Activated CD4-positive, alpha-beta T cell treated with anti-CD3 and anti-CD28 coated beads, Interleukin-2, amount 50 U/mL, for 16 hours (primary cell): ENCODE data around the gene UBL3.

Experiments
- DNase-seq: peaks from one replicate; pipeline ENCODE4 v3.0.0-alpha.2; 2020

The UBL3 gene

GRCh38 chr13:29754473-29754806 lies 96.0 kb downstream of the UBL3 start:
- DNase-seq, result peak; percentile 12

GRCh38 chr13:29753618-29754472 lies 96.6 kb downstream of the UBL3 start:
- DNase-seq, result no peak

GRCh38 chr13:29752175-29752574 lies 98.2 kb downstream of the UBL3 start:
- DNase-seq, result no peak

- DNase-seq, result no peak
Measured at GRCh38 chr13:29750183-29750530, 100.3 kb downstream of the UBL3 start.

- DNase-seq, result no peak
Measured at GRCh38 chr13:29749401-29750182, 100.8 kb downstream of the UBL3 start.

- DNase-seq, result no peak
Measured at GRCh38 chr13:29748097-29748496, 102.3 kb downstream of the UBL3 start.

- no peak for DNase-seq
Measured at GRCh38 chr13:29746148-29746677, 104.2 kb downstream of the UBL3 start.

- DNase-seq, result no peak
Measured at GRCh38 chr13:29745704-29746103, 104.7 kb downstream of the UBL3 start.

- no peak for DNase-seq
Measured at GRCh38 chr13:29743201-29743786, 107.1 kb downstream of the UBL3 start.

- no peak for DNase-seq
Measured at GRCh38 chr13:29740961-29741360, 109.5 kb downstream of the UBL3 start.

GRCh38 chr13:29737061-29737460 lies 113.4 kb downstream of the UBL3 start:
- DNase-seq, result no peak

GRCh38 chr13:29733147-29733611 lies 117.2 kb downstream of the UBL3 start:
- DNase-seq, result no peak

- no peak for DNase-seq
Measured at GRCh38 chr13:29730253-29730652, 120.2 kb downstream of the UBL3 start.

GRCh38 chr13:29722415-29722814 lies 128.0 kb downstream of the UBL3 start:
- DNase-seq, result no peak

- DNase-seq, result no peak
Measured at GRCh38 chr13:29721766-29722165, 128.7 kb downstream of the UBL3 start.

- no peak for DNase-seq
Measured at GRCh38 chr13:29718694-29719093, 131.7 kb downstream of the UBL3 start.

GRCh38 chr13:29716493-29716892 lies 133.9 kb downstream of the UBL3 start:
- peak; percentile 23 for DNase-seq
